Astrocyte of the spinal cord (primary cell): ENCODE data around the gene EXOC7.
A peak's percentile ranks its signal among the peaks of the same experiment; 100 is the strongest.
"Not testable (repeated sequence)": the region's sequence is repeated elsewhere in the genome, so short reads cannot be mapped to it uniquely, and the experiment has no call there.

ENCODE experiments used
- DNase-seq: peaks from one replicate; pipeline ENCODE4 v3.0.0; 2011; ENCODE audit warnings: low read depth, low spot score
- H3K4me3 ChIP-seq: 2 replicates; pipeline ENCODE4 v1.5.1; 2011; ENCODE audit warnings: low read depth, mild to moderate bottlenecking, low read length, moderate library complexity
- CTCF ChIP-seq: IDR thresholded peaks from 2 replicates; pipeline ENCODE4 v1.5.1; 2012; ENCODE audit warnings: low read depth, mild to moderate bottlenecking, low read length, inconsistent platforms
- in situ Hi-C: cut with HindIII; loops from 2 replicates; pipeline ENCODE4 v1.10.0; 2017; ENCODE audit warnings: low sequenced_read_pairs

EXOC7 gene

GRCh38 chr17:76071531-76072147, 31.9 kb downstream of the EXOC7 start:
- in situ Hi-C loops: no loop called here
- peak overlapping the region; percentile 68 for H3K4me3 ChIP-seq
- TF ChIP-seq CTCF: no peak
- no peak for DNase-seq

GRCh38 chr17:76065775-76066174, 37.8 kb downstream of the EXOC7 start:
- no peak for DNase-seq
- TF ChIP-seq CTCF: no peak
- in situ Hi-C loops: no loop called here
- no peak overlapping the region for H3K4me3 ChIP-seq

GRCh38 chr17:76063875-76064546, 39.6 kb downstream of the EXOC7 start:
- no peak for DNase-seq
- in situ Hi-C loops: no loop called here
- H3K4me3 ChIP-seq: no peak overlapping the region
- no peak for TF ChIP-seq CTCF

GRCh38 chr17:76058264-76058663, 45.3 kb downstream of the EXOC7 start:
- H3K4me3 ChIP-seq, in situ Hi-C loops, DNase-seq: not testable (repeated sequence)

GRCh38 chr17:76056882-76057281, 46.7 kb downstream of the EXOC7 start:
- DNase-seq: no peak
- no peak for TF ChIP-seq CTCF
- in situ Hi-C loops: no loop called here

GRCh38 chr17:76054112-76054476, 49.5 kb downstream of the EXOC7 start:
- in situ Hi-C loops: no loop called here
- no peak overlapping the region for H3K4me3 ChIP-seq

More at GRCh38 chr17:76056882-76057281, 46.7 kb downstream of the EXOC7 start:
- no peak overlapping the region for H3K4me3 ChIP-seq

More at GRCh38 chr17:76054112-76054476, 49.5 kb downstream of the EXOC7 start:
- TF ChIP-seq CTCF: no peak
- peak; percentile 62 for DNase-seq
